ENCODE data around the gene MTMR4. TPM values are rescaled to one million over a fixed set of nuclear protein-coding genes. Genes with fewer than 3 reads are reported as not detected.
"Not testable (repeated sequence)": the region's sequence is repeated elsewhere in the genome, so short reads cannot be mapped to it uniquely, and the experiment has no call there.

The MTMR4 gene
- total RNA-seq, 1 donor from 2014 or later = 59.7 TPM

DNA sequence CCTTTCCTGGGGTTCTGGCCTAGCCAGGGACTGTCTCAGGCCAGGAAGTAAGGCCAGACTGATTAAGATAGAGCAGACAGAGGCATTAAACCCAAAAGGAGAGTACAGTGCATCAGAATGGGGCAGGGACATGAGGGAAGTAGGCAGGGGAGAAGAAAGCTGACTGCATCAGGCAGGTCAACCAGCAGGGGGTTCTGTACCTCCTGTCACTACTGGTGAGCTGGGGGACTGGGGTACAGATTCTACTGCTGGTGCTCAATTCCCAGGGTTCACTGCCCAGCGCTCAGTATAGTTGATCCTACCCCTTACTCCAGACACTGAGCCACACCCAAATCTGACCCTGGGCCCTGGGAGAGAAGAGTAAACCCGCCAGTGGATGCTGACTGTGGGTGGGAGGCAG, 12.9 kb upstream of the MTMR4 start:
- intact Hi-C loops (cut with micrococcal nuclease) = loop anchor here (1.0 kb wide), 1 partner anchor 9 kb away; no protein-coding TSS in a partner anchor

DNA sequence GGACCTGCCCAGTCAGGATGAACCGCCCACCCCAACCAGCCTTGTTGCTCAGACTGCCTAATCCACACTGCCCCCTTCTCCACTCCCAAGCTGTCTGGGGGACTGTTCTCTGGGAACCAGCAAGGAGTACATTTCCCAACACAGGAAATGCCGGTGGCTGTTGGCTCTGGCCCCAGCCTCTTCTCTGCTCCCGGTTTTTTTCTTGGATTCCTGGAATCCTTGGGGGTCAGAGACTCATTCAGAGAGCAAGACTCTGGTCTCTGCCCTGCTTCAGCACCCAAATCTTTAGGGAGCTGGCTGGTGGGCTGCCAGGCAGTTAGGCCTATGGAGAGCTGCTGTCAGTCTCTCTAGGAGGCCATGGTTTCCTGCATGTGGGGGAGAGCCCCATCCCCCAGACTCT, 10.8 kb upstream of the MTMR4 start:
- intact Hi-C loops (cut with micrococcal nuclease) = no loop called here

DNA sequence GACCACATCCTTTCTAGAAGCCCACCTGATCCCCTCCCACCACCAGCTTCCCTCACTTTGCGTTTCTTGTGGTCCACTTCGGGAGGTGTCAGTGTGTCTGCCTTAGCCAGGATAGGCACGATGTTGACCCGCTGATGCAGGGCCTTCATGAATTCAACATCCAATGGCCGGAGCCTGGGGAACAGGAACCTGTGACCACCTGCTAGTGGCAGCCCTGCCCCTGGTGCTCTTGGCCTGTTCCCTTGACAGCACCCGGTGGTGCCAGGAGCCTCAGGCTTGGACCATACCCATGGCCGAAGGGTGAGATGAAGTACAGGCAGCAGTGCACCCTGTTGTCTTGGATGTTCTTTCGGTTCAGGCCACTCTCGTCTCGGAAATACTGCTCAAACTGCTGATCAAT, 7.2 kb upstream of the MTMR4 start:
- intact Hi-C loops (cut with micrococcal nuclease) = no loop called here

DNA sequence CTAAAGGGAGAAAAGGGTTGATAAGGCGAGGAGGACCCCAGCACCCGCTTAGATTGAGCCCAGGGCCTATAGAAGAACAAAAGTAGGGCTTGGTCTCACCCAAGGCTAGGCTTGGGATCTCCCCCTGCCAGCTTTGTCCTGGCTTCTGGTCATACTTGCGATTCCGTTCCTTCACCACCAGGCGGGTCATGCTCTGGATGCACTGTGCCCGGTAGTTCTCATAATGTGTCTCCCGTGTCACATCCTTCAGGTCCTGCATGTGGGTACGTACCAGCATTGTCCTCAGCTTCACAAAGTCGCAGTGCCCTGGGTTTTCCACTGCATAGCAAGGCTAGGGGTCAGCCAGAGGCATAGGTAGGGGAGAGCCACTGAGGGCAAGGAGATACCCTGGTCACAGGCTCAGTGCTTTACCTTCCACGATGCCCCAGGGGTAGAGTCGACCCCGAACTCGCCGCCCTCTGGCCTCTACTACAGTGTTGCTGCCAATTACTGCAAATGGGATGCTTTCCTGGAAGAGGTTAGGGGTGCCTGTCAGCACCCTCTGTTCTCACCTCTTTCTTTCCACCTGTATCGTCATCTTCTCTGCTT, 6.5 kb upstream of the MTMR4 start:
- intact Hi-C loops (cut with micrococcal nuclease) = no loop called here

DNA sequence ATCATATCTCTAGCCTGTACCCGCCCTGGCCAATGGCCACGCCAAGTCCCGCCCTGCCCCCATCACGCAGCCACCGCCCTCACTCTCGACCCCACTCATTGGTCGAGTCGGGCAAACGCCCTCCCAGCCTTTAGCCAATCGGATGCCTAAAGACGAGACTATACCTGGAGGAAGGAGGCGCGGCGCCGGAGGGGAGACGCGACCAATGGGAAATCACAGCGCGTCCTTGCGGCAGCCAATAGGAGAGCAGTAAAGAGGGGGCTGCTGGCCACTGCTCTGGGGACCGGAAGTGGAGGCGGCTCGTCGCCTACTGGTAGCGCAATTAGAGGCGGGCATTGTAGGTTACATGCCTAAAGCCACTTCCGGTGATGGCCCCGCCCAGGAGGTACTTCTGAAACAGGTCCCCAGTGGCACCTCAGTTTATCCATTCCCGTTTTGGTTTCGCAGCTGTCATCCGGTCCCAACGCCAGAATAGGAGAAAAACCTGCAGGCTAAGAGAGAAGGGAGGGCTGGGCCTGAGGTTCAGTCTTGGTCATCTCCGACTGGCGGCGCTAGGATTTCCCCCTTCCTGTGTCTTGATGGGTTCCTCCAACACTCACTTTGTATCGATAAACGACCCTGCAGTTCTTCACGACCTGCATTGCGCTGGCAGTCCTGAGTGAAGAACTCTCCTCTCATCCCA, 3.6 kb upstream of the MTMR4 start:
- intact Hi-C loops (cut with micrococcal nuclease) = loop anchor here (1.0 to 10.0 kb wide), 17 partner anchors 9 to 1267 kb away; partner anchors contain the start of genes GDPD1, PRR11, RAD51C and RNF43

DNA sequence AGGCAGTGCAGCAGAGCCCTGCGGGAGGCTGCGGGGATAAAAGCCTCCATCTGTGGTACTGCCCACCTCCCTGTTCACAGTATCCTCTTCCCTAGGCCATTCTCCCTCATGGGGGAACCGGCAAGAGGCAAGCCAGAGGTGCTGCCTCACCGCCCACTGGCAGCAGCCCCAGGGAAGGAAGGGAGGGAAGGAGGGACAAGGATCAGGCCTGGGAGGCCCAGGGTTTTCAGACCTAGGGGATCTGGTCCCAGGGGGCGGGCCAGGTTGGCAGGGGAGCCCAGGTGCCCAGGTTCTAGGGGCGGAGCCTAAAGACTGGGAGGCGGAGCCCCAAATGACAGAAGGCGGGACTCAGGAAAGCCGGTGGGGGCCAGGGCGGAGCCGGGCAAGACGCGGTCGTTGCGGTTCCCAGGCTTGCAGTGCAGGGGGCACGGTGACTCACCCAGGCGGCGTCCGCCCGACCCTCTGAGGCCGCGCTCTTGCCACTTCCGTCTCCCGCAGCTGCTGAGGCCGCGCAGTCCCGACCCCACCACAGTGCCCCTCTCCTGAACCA, 3.0 kb upstream of the MTMR4 start:
- intact Hi-C loops (cut with micrococcal nuclease) = loop anchor here (1.0 to 10.0 kb wide), 9 partner anchors 100 to 1267 kb away; partner anchors contain the start of genes GDPD1, RAD51C, RNF43 and SUPT4H1

DNA sequence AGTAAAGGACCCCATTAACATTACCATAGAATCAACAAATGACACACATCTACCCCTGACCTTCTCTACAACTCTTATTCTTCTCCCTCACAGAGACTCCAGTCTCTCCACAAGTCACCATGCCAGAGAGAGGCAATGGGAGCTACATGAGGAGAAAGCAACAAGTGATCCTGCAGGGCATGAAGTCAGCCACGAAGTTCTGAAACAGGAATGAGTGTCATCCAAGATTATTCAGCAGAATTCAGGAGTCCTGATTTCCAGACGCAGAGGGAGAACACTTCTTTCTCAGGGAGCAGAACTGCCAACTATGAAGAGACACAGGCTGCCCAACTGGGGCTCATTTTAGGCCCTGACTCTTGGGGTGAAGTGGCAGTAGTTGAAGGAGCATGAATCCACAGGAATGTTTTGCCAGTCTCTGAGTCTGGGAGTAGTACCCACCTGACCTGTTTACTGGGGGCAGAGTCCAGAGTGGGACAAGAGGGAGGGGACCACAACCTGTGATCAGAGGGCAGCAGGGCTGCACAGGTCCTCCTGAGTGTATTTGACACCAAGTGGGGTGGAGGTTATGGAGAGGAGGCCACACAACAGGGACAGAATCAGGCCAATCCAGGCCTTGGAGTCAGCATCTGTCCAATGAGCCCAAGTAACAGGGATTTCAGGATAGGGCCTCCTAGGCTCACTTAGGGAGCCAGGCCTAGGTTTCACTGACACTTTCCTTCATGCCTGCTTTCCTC, 2.4 kb upstream of the MTMR4 start:
- intact Hi-C loops (cut with micrococcal nuclease) = loop anchor here (1.0 to 10.0 kb wide), 9 partner anchors 100 to 1268 kb away; partner anchors contain the start of genes GDPD1, RAD51C, RNF43 and SUPT4H1

DNA sequence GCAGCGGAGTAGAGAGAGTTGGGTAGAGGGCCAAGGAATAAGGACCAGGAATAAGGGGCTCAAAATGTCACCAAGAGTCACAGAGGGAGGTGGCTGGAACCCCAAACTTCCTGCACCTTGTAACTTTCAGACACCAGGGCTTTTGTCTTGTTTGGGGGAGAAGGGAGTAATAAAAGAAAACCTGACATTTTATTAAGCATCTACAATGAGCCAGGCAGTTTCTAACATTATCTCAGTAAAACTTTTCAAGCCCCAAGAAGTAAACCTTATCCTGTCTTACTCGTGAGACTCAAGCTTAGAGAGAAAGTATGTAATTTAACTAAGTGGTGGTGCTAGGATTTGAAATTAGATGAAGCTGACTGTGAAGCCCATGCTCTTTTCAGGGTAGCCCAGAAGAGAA, 848 bp upstream of the MTMR4 start:
- intact Hi-C loops (cut with micrococcal nuclease) = loop anchor here (5.0 to 10.0 kb wide), 7 partner anchors 98 to 1270 kb away; partner anchors contain the start of genes GDPD1, RAD51C, RNF43 and SUPT4H1

DNA sequence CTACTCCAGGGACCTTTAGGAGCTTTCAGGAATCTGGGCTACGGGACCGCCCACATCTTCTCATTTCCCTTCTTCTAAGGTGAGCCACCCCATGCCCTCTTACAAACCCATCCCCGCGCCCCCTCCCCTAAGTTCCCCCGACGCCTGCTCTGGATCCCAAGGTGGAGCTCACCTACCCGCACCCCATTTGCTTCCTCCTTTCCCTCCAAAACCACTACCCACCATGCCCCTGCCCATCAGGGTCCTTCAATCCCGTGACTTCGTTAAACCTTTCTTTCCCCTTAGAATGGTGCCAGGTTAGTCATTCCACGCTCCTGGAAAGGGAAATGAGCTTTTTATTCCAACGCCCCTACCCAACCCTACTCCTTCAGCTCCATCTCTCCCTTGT, 326 bp upstream of the MTMR4 start:
- intact Hi-C loops (cut with micrococcal nuclease) = loop anchor here (5.0 to 10.0 kb wide), 7 partner anchors 97 to 1270 kb away; partner anchors contain the start of genes GDPD1, RAD51C, RNF43 and SUPT4H1

DNA sequence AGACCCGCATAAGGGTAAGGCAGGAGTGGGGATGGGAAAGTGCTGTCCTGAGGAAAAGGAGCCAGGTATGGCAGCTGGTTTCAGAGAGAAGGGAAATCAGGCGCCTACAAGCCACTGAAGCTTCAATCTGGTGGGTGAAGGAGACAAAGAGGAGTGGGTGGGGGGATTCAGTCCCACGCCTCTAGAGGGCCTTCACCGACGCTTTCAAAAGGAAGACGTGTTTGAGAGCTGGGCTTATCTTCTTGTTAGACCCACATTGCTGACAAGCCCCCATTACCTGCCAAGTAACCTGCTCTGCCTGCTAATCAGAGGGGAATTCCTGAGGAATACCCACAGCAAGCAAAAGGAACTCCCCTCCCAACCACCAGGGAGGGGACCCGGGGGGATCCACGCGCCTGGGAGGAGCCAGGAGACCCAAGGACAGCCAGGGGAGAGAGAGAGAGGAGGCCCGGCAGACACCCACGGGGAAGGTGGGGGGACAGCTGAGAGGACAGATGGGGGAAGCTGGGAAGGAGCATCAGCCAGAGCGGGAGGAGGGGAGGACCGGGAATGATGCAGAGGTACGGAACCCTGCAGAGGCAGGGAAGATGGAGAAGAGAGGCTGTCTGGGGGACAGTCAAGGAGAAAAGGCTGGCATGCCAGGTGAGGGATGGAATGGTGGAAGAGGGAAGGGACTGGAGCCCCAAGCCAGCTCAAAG, 1.0 kb downstream of the MTMR4 start:
- intact Hi-C loops (cut with micrococcal nuclease) = loop anchor here (10.0 kb wide), 2 partner anchors 821 to 1271 kb away; partner anchors contain the start of gene YPEL2

DNA sequence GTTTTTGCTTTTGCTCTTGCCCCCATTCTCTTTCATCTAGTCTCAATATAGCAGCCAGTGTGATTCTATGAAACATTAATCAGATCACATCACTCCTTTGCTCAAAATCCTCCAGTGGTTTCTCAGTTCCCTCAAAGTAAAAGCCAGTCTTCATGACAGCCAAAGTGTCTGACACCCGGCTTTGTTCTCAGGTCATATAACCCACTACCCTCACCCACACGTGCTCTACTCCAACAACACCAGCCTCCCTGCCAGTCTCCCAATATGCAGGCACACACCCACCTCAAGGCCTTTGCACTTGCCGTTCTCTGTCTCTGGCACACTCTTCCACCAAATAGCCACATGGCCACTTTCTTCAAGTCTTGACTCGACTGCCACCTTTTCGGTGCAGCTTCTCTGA, 4.4 kb downstream of the MTMR4 start:
- intact Hi-C loops (cut with micrococcal nuclease) = loop anchor here (10.0 kb wide), 2 partner anchors 825 to 1275 kb away; partner anchors contain the start of gene YPEL2

DNA sequence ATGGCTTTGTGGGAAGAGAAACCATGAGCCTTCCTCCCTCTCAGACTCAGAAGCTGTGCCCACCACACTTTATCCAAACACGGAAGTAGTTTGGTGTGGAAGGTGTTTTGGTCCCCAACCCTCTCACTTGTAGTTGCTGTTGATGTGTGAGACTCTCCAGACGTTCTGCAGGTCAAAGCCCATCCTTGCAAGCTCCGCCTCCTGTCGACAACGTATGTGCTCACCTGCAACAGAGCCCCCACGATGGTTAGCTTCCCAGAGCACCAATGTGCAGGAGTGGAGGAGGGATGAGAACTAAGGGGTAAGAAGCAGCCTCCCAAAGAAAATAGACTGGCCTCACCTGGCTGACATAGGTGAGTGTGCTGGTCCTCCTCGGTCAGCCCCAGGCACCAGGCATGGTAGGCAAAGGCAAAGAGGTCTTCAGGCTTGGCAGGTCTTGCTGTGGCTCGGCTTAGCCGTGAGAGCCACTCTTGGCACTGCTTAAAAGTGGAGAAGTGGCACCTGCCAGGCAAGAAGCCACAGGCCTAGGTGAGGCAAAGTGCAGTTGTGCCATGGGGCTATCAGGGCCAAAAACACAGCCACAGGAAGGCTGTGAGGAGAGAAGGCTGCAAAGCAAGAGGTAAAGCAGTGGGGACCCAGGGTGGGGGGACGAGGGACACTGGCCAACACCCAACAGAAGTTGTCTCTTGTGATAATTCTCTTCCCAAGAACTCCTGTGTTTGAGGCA, 5.9 kb downstream of the MTMR4 start:
- intact Hi-C loops (cut with micrococcal nuclease) = no loop called here

DNA sequence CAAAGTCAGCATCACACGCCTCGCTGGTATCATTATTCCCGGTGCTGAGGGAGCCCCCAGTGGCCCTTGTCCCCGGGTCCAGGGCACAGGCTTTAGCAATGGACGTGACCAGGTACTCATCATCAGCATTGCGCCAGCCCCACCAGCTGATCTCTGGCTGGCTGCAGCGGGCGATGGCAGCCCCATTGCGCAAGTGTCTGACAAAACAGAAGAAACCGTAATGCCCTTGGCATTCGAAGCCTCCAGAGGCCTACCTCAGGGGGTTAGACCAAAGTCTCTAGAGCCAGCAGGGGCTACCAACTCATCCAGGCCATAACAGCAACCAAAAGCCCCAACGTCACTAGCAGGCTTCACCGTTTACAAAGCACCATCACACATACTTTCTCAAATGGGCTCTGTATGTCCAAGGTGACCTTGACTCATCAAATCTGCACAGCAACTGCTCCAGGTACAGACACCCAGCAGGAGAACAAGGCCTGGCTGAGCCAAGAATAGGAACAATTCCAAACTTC, 7.3 kb downstream of the MTMR4 start:
- intact Hi-C loops (cut with micrococcal nuclease) = no loop called here

DNA sequence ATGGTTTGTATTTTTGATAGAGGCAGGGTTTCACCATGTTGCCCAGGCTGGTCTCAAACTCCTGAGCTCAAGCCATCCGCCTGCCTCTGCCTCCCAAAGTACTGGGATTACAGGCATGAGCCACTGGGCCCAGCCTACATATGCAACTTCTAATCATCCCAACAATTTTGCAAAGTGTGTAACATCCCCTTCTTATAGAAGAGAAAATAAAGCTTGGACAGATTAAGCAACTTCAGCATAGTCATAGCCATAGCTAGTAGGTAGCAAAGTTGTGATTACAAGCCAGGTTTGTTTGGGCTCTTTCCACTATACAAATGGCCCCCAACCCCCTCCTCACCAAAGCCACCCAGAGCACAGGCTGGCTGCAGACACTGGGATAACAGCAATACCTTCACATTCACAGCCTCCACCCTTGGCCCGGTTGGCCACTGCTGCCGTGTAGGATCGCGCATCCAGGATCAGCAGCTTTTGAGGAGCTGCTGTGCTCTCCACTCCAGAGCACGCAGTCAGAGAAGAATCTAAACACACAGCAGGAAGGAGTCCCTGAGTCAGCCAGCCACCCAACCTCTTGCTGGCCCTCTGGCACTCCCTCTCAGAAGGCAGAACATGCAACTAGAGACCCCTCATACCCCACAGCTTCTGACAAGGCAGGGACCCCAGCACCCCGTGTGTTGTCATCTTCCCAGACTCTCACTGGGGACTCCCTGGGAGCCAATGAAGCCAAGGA, 7.9 kb downstream of the MTMR4 start:
- intact Hi-C loops (cut with micrococcal nuclease) = no loop called here

DNA sequence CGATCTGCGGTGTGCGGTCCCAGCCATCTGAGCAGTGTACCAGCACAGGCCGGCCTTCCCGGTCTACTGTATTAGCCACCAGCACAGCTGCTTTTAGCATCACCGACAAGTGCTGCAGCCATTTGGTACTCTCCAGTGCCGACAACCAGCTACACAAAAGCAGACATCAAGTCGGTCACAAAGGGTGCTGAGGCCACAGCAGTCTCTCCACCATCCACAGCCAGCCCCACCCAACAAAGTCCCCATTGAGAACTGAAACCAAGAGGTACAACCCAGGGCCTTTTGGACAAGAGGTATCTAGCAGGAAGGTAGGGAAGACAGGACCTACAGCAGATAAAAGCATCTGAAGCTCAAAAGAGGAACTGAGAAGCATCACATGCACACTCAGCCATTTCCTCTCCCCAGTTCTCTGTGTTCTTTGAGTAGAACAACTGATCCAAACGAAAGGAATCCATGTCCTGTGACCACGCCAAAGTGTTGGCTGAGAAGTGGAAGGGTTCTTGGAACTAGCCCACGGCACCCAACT, 9.5 kb downstream of the MTMR4 start:
- intact Hi-C loops (cut with micrococcal nuclease) = no loop called here

DNA sequence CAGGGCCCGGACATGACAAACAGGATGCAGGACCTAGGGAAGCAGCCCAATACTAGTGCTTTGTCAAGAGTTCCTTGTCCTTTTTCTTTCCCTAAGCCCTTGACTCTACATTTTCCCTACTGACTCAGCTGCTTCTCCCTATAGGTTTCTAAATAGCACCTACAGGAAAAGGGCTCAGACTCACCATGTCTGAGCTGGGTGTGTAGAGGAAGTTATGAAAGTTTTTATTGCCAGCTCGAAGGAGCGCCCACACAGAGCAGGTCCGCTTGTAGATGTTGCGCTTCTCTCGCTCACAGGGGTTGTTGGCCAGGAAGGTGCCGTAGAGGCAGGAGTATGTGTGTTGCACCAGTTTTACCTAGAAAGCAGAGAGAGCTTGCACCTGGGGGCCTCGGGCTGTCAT, 10.6 kb downstream of the MTMR4 start:
- intact Hi-C loops (cut with micrococcal nuclease) = no loop called here

DNA sequence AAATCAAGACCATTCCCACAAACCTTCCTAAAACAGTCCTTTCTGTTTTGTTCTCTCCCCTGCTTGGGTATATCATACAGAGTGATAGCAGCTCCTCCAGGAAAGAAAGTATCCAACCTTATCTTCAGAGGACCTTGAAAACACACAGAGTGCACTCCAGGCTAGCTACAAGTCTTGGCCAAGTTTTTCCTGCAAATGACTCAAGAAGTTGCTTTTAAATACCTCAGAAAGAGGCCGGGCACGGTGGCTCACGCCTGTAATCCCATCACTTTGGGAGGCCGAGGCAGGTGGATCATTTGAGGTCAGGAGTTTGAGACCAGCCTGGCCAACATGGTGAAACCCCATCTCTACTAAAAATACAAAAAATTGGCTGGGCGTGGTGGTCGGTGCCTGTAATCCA, 11.3 kb downstream of the MTMR4 start:
- intact Hi-C loops (cut with micrococcal nuclease) = not testable (repeated sequence)

DNA sequence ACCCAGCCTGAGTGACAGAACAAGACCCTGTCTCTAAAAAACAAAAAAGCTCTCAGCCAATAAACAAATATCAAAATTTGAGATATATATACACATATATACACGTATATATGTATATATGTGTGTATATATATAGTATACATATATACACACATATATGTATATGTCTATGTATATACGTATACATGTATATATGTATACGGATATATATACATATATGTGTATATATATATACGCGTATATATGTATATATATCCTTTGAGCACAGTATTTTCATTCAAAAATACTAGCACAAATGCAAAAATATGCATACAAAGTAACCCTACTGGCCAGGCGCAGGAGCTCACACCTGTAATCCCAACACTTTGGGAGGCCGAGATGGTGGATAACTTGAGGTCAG, 13.0 kb downstream of the MTMR4 start:
- intact Hi-C loops (cut with micrococcal nuclease) = no loop called here

DNA sequence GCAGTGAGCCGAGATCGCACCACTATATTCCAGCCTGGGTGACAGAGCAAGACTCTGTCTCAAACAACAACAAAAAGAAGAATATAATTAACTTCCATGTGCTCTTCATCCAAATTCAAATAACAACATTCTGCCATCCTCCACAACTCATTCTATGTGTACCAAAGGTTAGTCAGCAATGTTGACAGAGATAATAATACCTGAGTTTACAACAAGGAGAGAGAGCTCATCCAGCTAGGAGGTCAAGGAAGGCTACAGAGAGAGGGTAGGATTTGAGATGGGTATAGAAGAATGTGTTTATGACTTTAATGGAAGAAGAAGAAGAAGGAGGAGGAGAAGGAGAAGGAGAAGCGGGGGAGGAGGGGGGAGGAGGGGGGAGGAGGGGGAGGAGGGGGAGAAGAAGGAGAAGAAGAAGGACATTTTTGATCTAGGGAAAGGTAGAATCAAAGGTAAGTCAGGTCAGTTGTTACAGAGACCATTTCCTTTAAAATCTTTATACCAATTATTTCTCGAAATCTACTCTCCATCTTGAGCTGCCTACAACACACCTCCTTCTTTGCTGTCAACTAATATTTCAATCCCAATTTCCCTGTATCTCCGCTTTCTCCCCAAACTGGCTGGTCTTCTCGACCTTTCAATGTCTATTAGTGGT, 16.1 kb downstream of the MTMR4 start:
- intact Hi-C loops (cut with micrococcal nuclease) = no loop called here
